Measurements from ENCODE around the gene LOX. TPM values are rescaled to one million over a fixed set of nuclear protein-coding genes. Genes with fewer than 3 reads are reported as not detected.

Gene LOX, protein sequence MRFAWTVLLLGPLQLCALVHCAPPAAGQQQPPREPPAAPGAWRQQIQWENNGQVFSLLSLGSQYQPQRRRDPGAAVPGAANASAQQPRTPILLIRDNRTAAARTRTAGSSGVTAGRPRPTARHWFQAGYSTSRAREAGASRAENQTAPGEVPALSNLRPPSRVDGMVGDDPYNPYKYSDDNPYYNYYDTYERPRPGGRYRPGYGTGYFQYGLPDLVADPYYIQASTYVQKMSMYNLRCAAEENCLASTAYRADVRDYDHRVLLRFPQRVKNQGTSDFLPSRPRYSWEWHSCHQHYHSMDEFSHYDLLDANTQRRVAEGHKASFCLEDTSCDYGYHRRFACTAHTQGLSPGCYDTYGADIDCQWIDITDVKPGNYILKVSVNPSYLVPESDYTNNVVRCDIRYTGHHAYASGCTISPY
- 117 and 156 TPM in 2 replicates for total RNA-seq

DNA sequence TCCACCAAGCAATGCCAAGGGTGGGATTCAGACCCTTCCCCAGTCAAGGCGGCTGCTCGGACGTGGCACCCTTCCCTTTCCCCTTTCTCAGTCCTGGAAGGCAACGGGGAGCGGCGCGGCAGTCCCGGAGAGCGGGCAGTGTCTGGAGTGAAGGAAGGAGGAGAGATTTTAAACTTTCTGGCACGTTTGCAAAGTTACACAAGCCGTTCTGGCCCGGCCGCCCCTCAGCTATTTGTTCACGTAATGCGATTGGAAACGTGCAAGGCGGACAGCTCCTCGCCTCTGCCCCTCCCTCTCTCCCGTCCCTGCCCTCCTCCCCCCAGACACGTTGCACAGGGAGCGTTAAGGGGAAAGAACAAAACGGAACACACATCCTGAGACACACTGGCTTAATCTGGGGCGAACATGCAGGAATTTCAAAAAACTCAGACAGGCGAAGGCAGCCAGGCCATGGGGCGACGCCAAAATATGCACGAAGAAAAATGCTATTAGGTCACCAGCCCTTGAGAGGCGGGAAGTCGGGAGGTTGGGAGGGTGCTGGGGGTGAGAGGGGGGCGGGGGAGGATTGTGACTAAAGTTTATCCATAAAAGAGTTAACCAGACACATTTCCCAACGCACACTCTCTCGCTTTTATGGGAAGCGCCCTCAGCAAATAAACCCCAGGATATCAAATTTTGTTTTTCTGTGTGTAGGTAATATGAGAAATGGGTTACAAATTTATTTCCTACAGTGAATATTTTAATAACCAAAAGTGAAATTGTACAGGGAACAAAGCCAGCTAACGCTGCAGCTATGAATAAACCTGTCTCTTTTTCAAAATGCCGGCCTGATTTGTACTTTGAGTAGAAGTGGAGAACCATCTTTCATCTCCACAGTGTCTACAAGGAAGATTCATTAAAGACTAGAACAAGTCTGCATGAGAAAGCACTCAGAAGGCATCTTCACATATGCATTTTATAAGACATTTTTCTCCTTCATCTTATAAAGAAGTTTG is at the start of gene LOX:
Gene LOX (minus strand): TSS at position 144 of the 995 bp plus-strand sequence. CDS start 274 bp downstream, outside the sequence.

Other genes with a start within 250 kb of the LOX start
- gene FTMT, start 226.4 kb downstream of the LOX start, total RNA-seq, result not detected in 2 replicates
- gene SRFBP1, start 116.3 kb downstream of the LOX start, total RNA-seq, result 13.7 and 15.9 TPM in 2 replicates
- 0.32 and 0.49 TPM in 2 replicates for gene ZNF474, start 51.3 kb upstream of the LOX start, total RNA-seq
- 0.61 and 0.65 TPM in 2 replicates for gene SNCAIP, start 234.0 kb upstream of the LOX start, total RNA-seq

All from hair follicle dermal papilla cell (primary cell).